ENCODE results near the gene DNMT3A. TPM values are rescaled to one million over a fixed set of nuclear protein-coding genes. Genes with fewer than 3 reads are reported as not detected.

The DNMT3A gene
- total and polyA plus RNA-seq, 2 donors (not counting 1 experiment from before 2014, with no cell fraction given): 8.9 to 24.5 TPM

- Histone ChIP-seq H3K9ac (ENCODE audit: low read length) (no peak overlapping the region), H3K27me3 (replicated peaks in 1 of 4; ENCODE audit: control extremely low read depth in 1 of 4, control insufficient read depth in 3 of 4, insufficient read depth in 4 of 4, low read length in 3 of 4) (no peaks in the 10 kb centered on the region), H3K4me3 (ENCODE audit: control extremely low read depth in 1 of 5, extremely low read depth in 1 of 5, insufficient read depth in 1 of 5, low read depth in 2 of 5, low read length in 4 of 5) (no peak overlapping the region), H3K9me3 (ENCODE audit: control extremely low read depth in 1 of 3, control insufficient read depth in 2 of 3, insufficient read depth in 1 of 3, low read length in 2 of 3) (peaks cover 0 to 9% (median 0%) of the 10 kb centered on the region in 3 donors), H3K4me2 (replicated peaks; ENCODE audit: low read depth, low read length, poor library complexity, severe bottlenecking) (no peak overlapping the region), H3K4me1 (ENCODE audit: control insufficient read depth in 2 of 2, insufficient read depth in 2 of 2, low read length in 2 of 2) (peaks cover 0 to under 1% of the 10 kb centered on the region in 2 donors), H4K20me1 (ENCODE audit: control insufficient read depth, insufficient read depth, low read length, poor library complexity, severe bottlenecking) (no peaks in the 10 kb centered on the region), H3K79me2 (ENCODE audit: control insufficient read depth, insufficient read depth, low read length) (no peaks in the 10 kb centered on the region), H3K36me3 (replicated peaks in 1 of 2; ENCODE audit: control extremely low read depth in 1 of 2, control insufficient read depth in 1 of 2, extremely low read depth in 1 of 2, insufficient read depth in 2 of 2, low read length in 1 of 2) (no peaks in the 10 kb centered on the region), H2AFZ (ENCODE audit: insufficient read depth, low read depth, low read length, poor library complexity, severe bottlenecking) (no peak overlapping the region), H3K27ac (ENCODE audit: low read length in 2 of 2) (no peak overlapping the region)
- intact Hi-C loops (cut with micrococcal nuclease): no loop called here
- 86% methylated on average over 7 of the region's 8 CpGs for WGBS (ENCODE audit: insufficient coverage)
- ATAC-seq (ENCODE audit: low read depth): no peak
- H3K4me1 Mint-ChIP-seq: peaks cover 2% of the 10 kb centered on the region
- H3K4me3 Mint-ChIP-seq: no peak overlapping the region
- DNase-seq: no peak
- H3K27me3 Mint-ChIP-seq: peaks cover 19% of the 10 kb centered on the region
- no peak for TF ChIP-seq EZH2 (IDR thresholded peaks at IDR 0.05; ENCODE audit: borderline replicate concordance, insufficient read depth, low read depth, low read length, poor library complexity, severe bottlenecking)
- TF ChIP-seq CTCF (IDR thresholded peaks at IDR 0.05): no peak
- CTCF ChIA-PET: no interaction called here
- POLR2A ChIA-PET: no interaction called here
- peaks cover 2% of the 10 kb centered on the region for H3K9me3 Mint-ChIP-seq (ENCODE audit: insufficient read depth)
- no peak overlapping the region for H3K27ac Mint-ChIP-seq
Observed at GRCh38 chr2:25355270-25355669, 13.5 kb upstream of the DNMT3A start.

- POLR2A ChIA-PET: interaction anchor here (0.6 kb wide), 1 partner anchor 47 kb away, joined by 3 read pairs; no protein-coding TSS in a partner anchor
Observed at GRCh38 chr2:25354116-25354515, 12.4 kb upstream of the DNMT3A start.

More at GRCh38 chr2:25354116-25354515, 12.4 kb upstream of the DNMT3A start:
- Histone ChIP-seq H3K4me3 (ENCODE audit: control extremely low read depth in 1 of 5, extremely low read depth in 1 of 5, insufficient read depth in 1 of 5, low read depth in 2 of 5, low read length in 4 of 5) (no peak overlapping the region), H3K4me1 (ENCODE audit: control insufficient read depth in 2 of 2, insufficient read depth in 2 of 2, low read length in 2 of 2) (peaks cover 6% of the 10 kb centered on the region in 2 donors), H3K4me2 (replicated peaks; ENCODE audit: low read depth, low read length, poor library complexity, severe bottlenecking) (no peak overlapping the region), H3K27ac (ENCODE audit: low read length in 2 of 2) (no peak overlapping the region), H3K9me3 (ENCODE audit: control extremely low read depth in 1 of 3, control insufficient read depth in 2 of 3, insufficient read depth in 1 of 3, low read length in 2 of 3) (peaks cover 0 to 13% (median 1%) of the 10 kb centered on the region in 3 donors), H3K9ac (ENCODE audit: low read length) (no peak overlapping the region), H3K36me3 (replicated peaks in 1 of 2; ENCODE audit: control extremely low read depth in 1 of 2, control insufficient read depth in 1 of 2, extremely low read depth in 1 of 2, insufficient read depth in 2 of 2, low read length in 1 of 2) (no peaks in the 10 kb centered on the region), H3K79me2 (ENCODE audit: control insufficient read depth, insufficient read depth, low read length) (no peaks in the 10 kb centered on the region), H4K20me1 (ENCODE audit: control insufficient read depth, insufficient read depth, low read length, poor library complexity, severe bottlenecking) (no peaks in the 10 kb centered on the region), H2AFZ (ENCODE audit: insufficient read depth, low read depth, low read length, poor library complexity, severe bottlenecking) (no peak overlapping the region), H3K27me3 (replicated peaks in 1 of 4; ENCODE audit: control extremely low read depth in 1 of 4, control insufficient read depth in 3 of 4, insufficient read depth in 4 of 4, low read length in 3 of 4) (no peaks in the 10 kb centered on the region)
- WGBS (ENCODE audit: insufficient coverage): 95% methylated on average over 5 of the region's 6 CpGs
- ATAC-seq (ENCODE audit: low read depth) (no peak), DNase-seq (no peak)
- CTCF ChIA-PET: interaction anchor here (1.0 to 1.1 kb wide), 2 partner anchors 8 to 22 kb away, joined by 5 to 7 read pairs; no protein-coding TSS in a partner anchor
- Mint-ChIP-seq H3K4me3 (no peak overlapping the region), H3K9me3 (ENCODE audit: insufficient read depth) (peaks cover 3% of the 10 kb centered on the region), H3K27ac (no peak overlapping the region), H3K4me1 (peaks cover 8% of the 10 kb centered on the region), H3K27me3 (peaks cover 19% of the 10 kb centered on the region)
- TF ChIP-seq EZH2 (IDR thresholded peaks at IDR 0.05; ENCODE audit: borderline replicate concordance, insufficient read depth, low read depth, low read length, poor library complexity, severe bottlenecking) (no peak), CTCF (IDR thresholded peaks at IDR 0.05) (no peak)
- intact Hi-C loops (cut with micrococcal nuclease): no loop called here

All from B cell (primary cell).